ENCODE data around the gene MCMBP.
"Not testable (repeated sequence)": the region's sequence is repeated elsewhere in the genome, so short reads cannot be mapped to it uniquely, and the experiment has no call there.

MCMBP gene

GRCh38 chr10:119872860-119873681 is 428 bp upstream of the MCMBP start:
- DNase-seq, result peak; percentile 81

- peak; percentile 35 for DNase-seq
Measured at GRCh38 chr10:119871881-119872609, 598 bp downstream of the MCMBP start.

- DNase-seq, result not testable (repeated sequence)
Measured at GRCh38 chr10:119869398-119869797, 3.2 kb downstream of the MCMBP start.

GRCh38 chr10:119867317-119867716 is 5.3 kb downstream of the MCMBP start:
- no peak for DNase-seq

- no peak for DNase-seq
Measured at GRCh38 chr10:119865699-119866240, 6.9 kb downstream of the MCMBP start.

- DNase-seq, result no peak
Measured at GRCh38 chr10:119863951-119864565, 8.6 kb downstream of the MCMBP start.

GRCh38 chr10:119862524-119862923 is 10.1 kb downstream of the MCMBP start:
- DNase-seq, result no peak

GRCh38 chr10:119860866-119861607 is 11.6 kb downstream of the MCMBP start:
- no peak for DNase-seq

GRCh38 chr10:119859420-119860258 is 13.0 kb downstream of the MCMBP start:
- DNase-seq, result no peak

- no peak for DNase-seq
Measured at GRCh38 chr10:119858063-119858462, 14.6 kb downstream of the MCMBP start.

- DNase-seq, result no peak
Measured at GRCh38 chr10:119853574-119853973, 19.1 kb downstream of the MCMBP start.

- no peak for DNase-seq
Measured at GRCh38 chr10:119852822-119853221, 19.8 kb downstream of the MCMBP start.

GRCh38 chr10:119852277-119852676 is 20.4 kb downstream of the MCMBP start:
- DNase-seq, result no peak

GRCh38 chr10:119849944-119850343 is 22.7 kb downstream of the MCMBP start:
- DNase-seq, result no peak

- DNase-seq, result no peak
Measured at GRCh38 chr10:119849031-119849789, 23.4 kb downstream of the MCMBP start.

GRCh38 chr10:119845656-119846055 is 27.0 kb downstream of the MCMBP start:
- no peak for DNase-seq

- DNase-seq, result no peak
Measured at GRCh38 chr10:119834188-119834587, 38.5 kb downstream of the MCMBP start.

GRCh38 chr10:119832951-119833350 is 39.7 kb downstream of the MCMBP start:
- DNase-seq, result no peak

GRCh38 chr10:119831656-119832055 is 41.0 kb downstream of the MCMBP start:
- DNase-seq, result no peak

- DNase-seq, result no peak
Measured at GRCh38 chr10:119830851-119831250, 41.8 kb downstream of the MCMBP start.

- DNase-seq, result no peak
Measured at GRCh38 chr10:119829429-119829828, 43.2 kb downstream of the MCMBP start.
